Measurements from ENCODE around the gene MIF.
"Not testable (repeated sequence)": the region's sequence is repeated elsewhere in the genome, so short reads cannot be mapped to it uniquely, and the experiment has no call there.

MIF gene

GRCh38 chr22:23893945-23894709, at the start of gene MIF:
MIF (plus strand) TSS chr22:23894383; CDS start chr22:23894475, 92 bp downstream.
- peak; percentile 92 for DNase-seq (ENCODE audit: low spot score)

- DNase-seq (ENCODE audit: low spot score): no peak
Observed at GRCh38 chr22:23844739-23845202, 49.4 kb upstream of the MIF start.

GRCh38 chr22:23845265-23846080, 48.7 kb upstream of the MIF start:
- no peak for DNase-seq (ENCODE audit: low spot score)

GRCh38 chr22:23846081-23846469, 48.1 kb upstream of the MIF start:
- DNase-seq (ENCODE audit: low spot score): no peak

GRCh38 chr22:23847310-23847920, 46.8 kb upstream of the MIF start:
- DNase-seq (ENCODE audit: low spot score): no peak

GRCh38 chr22:23847991-23848864, 46.0 kb upstream of the MIF start:
- no peak for DNase-seq (ENCODE audit: low spot score)

GRCh38 chr22:23849009-23850006, 44.9 kb upstream of the MIF start:
- peak; percentile 84 for DNase-seq (ENCODE audit: low spot score)

- no peak for DNase-seq (ENCODE audit: low spot score)
Observed at GRCh38 chr22:23850136-23850611, 44.0 kb upstream of the MIF start.

- DNase-seq (ENCODE audit: low spot score): peak; percentile 9
Observed at GRCh38 chr22:23856721-23857605, 37.2 kb upstream of the MIF start.

- peak; percentile 99 for DNase-seq (ENCODE audit: low spot score)
Observed at GRCh38 chr22:23857606-23858483, 36.3 kb upstream of the MIF start, which contains the start of gene SLC2A11. SLC2A11 (plus strand) TSS chr22:23857875; CDS start chr22:23858000, 125 bp downstream.

- no peak for DNase-seq (ENCODE audit: low spot score)
Observed at GRCh38 chr22:23858484-23858815, 35.7 kb upstream of the MIF start.

- DNase-seq (ENCODE audit: low spot score): no peak
Observed at GRCh38 chr22:23859201-23859600, 35.0 kb upstream of the MIF start.

- DNase-seq (ENCODE audit: low spot score): not testable (repeated sequence)
Observed at GRCh38 chr22:23860187-23860586, 34.0 kb upstream of the MIF start.

GRCh38 chr22:23862103-23862502, 32.1 kb upstream of the MIF start:
- DNase-seq (ENCODE audit: low spot score): peak; percentile 24

GRCh38 chr22:23864499-23865154, 29.6 kb upstream of the MIF start:
- DNase-seq (ENCODE audit: low spot score): not testable (repeated sequence)

- no peak for DNase-seq (ENCODE audit: low spot score)
Observed at GRCh38 chr22:23868580-23868979, 25.6 kb upstream of the MIF start.

GRCh38 chr22:23874871-23875270, 19.3 kb upstream of the MIF start:
- no peak for DNase-seq (ENCODE audit: low spot score)

- DNase-seq (ENCODE audit: low spot score): no peak
Observed at GRCh38 chr22:23875801-23876200, 18.4 kb upstream of the MIF start.
